Ascending aorta (tissue), 2 donors: ENCODE data around the gene MICB. TPM values are rescaled to one million over a fixed set of nuclear protein-coding genes. Genes with fewer than 3 reads are reported as not detected.

ENCODE experiments used
- DNase-seq, 2 donors: peaks; one replicate each; pipeline ENCODE4 v3.0.0-alpha.2; 2019; ENCODE audit warnings: low spot score in 2 of 2
- H3K27ac ChIP-seq, 2 donors: fragments of 200-600 bp; sonication (generic); one replicate each; pipeline ENCODE4 v1.5.1; 2016 to 2017; ENCODE audit warnings: mild to moderate bottlenecking in 1 of 2
- H3K27me3 ChIP-seq: fragments of 200-600 bp; sonication (generic); one replicate; pipeline ENCODE4 v1.5.1; 2017
- H3K36me3 ChIP-seq, 2 donors: fragments of 200-600 bp; sonication (generic); one replicate each; pipeline ENCODE4 v1.5.1; 2016
- H3K4me1 ChIP-seq, 2 donors: fragments of 200-600 bp; sonication (generic); one replicate each; pipeline ENCODE4 v1.5.1; 2016 to 2017; ENCODE audit warnings: mild to moderate bottlenecking in 1 of 2
- H3K4me3 ChIP-seq, 2 donors: fragments of 200-600 bp; sonication (generic); one replicate each; pipeline ENCODE4 v1.5.1; 2016 to 2017; ENCODE audit warnings: mild to moderate bottlenecking in 1 of 2
- H3K9me3 ChIP-seq, 2 donors: fragments of 200-600 bp; sonication (generic); one replicate each; pipeline ENCODE4 v1.5.1; 2016
- intact Hi-C: fragments of 100-400 bp; cut with DNase I; formaldehyde crosslinking; loops from one replicate; pipeline ENCODE4 v1.15.1; 2023
- total RNA-seq: library from RNA; depleted of rRNA; stranded (reverse); fragments of >200 nt; gene quantifications from one replicate; pipeline ENCODE4 v1.1.0, GENCODE V29; 2016
- TF ChIP-seq, protein P1 (sequence below), 3 experiments: fragments of 200-600 bp in 2 of 3; fragments of 450-650 bp in 1 of 3; sonication (generic) in 2 of 3; IDR thresholded peaks; one replicate each; pipeline ENCODE4 v1.5.1; 2016 to 2019; ENCODE audit warnings: antibody characterized with exemption in 3 of 3, mild to moderate bottlenecking in 1 of 3, moderate library complexity in 1 of 3

Gene MICB
- total RNA-seq, 1 donor from 2014 or later, result 0.11 TPM

DNA sequence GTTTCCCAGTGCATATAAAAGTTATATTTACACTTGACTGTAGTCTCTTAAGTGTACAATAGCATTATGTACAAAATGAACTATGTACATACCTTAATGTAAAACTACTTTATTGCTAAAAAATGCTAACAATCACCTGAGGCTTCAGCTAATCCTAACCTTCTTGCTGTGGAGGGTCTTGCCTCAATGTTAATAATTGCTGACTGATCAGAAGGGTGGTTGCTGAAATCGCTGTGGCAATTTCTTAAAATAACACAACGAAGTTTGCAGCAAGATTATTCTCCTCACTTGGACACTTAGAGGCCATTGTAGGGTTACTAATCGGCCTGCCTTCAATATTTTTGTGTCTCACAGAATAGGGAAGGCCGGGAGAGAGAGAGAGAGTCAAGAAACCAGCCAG lies 24.7 kb upstream of the MICB start:
- H3K27me3 ChIP-seq, result no peaks in the 10 kb centered on the region
- TF ChIP-seq, protein P1, sequence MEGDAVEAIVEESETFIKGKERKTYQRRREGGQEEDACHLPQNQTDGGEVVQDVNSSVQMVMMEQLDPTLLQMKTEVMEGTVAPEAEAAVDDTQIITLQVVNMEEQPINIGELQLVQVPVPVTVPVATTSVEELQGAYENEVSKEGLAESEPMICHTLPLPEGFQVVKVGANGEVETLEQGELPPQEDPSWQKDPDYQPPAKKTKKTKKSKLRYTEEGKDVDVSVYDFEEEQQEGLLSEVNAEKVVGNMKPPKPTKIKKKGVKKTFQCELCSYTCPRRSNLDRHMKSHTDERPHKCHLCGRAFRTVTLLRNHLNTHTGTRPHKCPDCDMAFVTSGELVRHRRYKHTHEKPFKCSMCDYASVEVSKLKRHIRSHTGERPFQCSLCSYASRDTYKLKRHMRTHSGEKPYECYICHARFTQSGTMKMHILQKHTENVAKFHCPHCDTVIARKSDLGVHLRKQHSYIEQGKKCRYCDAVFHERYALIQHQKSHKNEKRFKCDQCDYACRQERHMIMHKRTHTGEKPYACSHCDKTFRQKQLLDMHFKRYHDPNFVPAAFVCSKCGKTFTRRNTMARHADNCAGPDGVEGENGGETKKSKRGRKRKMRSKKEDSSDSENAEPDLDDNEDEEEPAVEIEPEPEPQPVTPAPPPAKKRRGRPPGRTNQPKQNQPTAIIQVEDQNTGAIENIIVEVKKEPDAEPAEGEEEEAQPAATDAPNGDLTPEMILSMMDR (IDR thresholded peaks at IDR 0.05), result no peak
- no peak for DNase-seq
- no peak overlapping the region for H3K4me3 ChIP-seq
- peaks cover 0 to 2% of the 10 kb centered on the region in 2 donors for H3K4me1 ChIP-seq
- H3K27ac ChIP-seq, result no peak overlapping the region
- H3K9me3 ChIP-seq, result no peaks in the 10 kb centered on the region
- intact Hi-C loops, result no loop called here
- H3K36me3 ChIP-seq, result no peaks in the 10 kb centered on the region

DNA sequence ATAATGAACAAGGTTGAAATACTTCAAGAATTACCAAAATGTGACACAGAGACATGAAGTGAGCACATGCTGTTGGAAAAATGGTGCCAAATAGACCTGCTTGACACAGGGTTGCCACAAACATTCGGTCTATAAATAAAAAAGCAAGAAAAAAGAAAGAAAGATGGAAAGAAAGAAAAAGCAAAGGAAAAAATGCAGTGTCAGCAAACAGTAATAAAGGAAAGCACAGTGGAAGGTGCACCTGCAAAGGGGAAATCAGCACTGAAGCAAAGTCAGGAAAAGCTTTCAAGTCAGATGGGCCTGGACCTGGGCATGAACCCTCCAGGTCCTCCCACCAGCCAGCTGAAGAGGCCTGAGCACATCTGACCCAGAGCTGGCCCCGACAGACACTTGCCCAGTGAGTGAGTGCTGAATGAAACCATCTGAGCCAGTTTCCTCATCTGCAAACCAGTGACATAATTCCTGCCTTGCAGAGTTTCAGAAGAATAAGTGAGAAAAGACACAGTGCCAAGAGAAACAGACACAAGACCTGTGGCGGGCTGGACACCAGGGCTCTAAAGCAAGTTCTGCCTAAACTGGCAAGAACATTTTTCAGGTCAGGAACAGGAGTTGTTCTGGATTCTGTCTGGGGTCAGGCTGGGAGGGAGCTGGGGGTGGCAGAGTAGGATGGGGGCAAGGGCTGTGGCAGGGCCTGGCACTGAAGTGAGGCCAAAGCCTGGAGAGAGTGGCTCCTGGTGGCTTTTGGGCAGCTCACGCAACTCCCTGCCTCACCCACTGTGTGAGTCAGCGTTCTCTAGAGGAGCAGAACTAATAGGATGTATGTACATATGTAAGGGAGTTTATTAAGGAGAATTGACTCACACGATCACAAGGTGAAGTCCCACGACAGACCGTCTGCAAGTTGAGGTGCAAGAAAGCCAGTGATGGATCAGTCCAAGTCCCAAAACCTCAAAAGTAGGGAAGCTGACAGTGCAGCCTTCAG lies 23.9 kb upstream of the MICB start:
- TF ChIP-seq, protein P1 (IDR thresholded peaks at IDR 0.05), result no peak
- no peaks in the 10 kb centered on the region for H3K27me3 ChIP-seq
- no peak overlapping the region for H3K4me3 ChIP-seq
- H3K9me3 ChIP-seq, result no peaks in the 10 kb centered on the region
- H3K4me1 ChIP-seq, result peaks cover 0 to 2% of the 10 kb centered on the region in 2 donors
- peak in 1 of 2 donors; percentile 50 for DNase-seq
- intact Hi-C loops, result no loop called here
- H3K27ac ChIP-seq, result no peak overlapping the region
- H3K36me3 ChIP-seq, result no peaks in the 10 kb centered on the region

GRCh38 chr6:31474871-31475286 lies 23.1 kb upstream of the MICB start:
- H3K27ac ChIP-seq, result no peak overlapping the region
- H3K4me1 ChIP-seq, result peaks cover 0 to 2% of the 10 kb centered on the region in 2 donors
- TF ChIP-seq, protein P1 (IDR thresholded peaks at IDR 0.05), result peak in 1 of 3 experiments; percentile 14
- H3K27me3 ChIP-seq, result no peaks in the 10 kb centered on the region
- intact Hi-C loops, result no loop called here
- H3K4me3 ChIP-seq, result no peak overlapping the region
- DNase-seq, result peak in 1 of 2 donors; percentile 58
- H3K36me3 ChIP-seq, result no peaks in the 10 kb centered on the region
- no peaks in the 10 kb centered on the region for H3K9me3 ChIP-seq

DNA sequence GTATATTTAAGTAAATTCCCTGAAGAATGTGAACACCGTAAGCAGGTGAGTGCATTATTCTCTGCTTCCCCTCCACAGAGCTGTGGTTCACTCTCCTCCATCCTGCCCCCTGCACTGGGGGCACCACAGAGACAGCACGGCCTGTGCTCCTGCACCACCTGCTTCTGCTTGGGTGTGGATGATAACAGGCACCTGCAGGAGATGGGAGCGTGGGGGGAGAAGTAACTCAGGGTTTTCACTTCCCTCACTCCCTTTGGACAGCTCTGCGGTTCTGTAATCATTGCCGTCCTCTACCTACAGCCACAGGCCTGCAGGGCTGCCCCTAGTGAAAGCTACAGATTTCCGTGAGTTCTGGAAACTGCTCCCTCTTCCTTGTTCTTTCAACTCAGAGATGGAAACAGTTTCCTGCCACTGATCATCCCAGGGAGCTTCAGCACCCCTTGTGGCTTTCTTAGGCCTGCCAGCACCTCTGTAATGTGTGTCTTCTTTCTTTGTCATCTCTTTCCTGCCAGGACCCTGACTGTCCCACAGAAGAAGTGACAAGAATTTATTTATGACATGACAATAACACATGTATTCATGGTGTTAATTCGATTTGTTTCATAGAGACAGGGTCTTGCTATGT lies 21.3 kb upstream of the MICB start:
- TF ChIP-seq, protein P1 (IDR thresholded peaks at IDR 0.05), result no peak
- intact Hi-C loops, result no loop called here
- H3K27me3 ChIP-seq, result no peaks in the 10 kb centered on the region
- H3K27ac ChIP-seq, result no peak overlapping the region
- H3K4me3 ChIP-seq, result no peak overlapping the region
- H3K9me3 ChIP-seq, result no peaks in the 10 kb centered on the region
- peaks cover 0 to 2% of the 10 kb centered on the region in 2 donors for H3K4me1 ChIP-seq
- H3K36me3 ChIP-seq, result no peaks in the 10 kb centered on the region
- DNase-seq, result peak in 1 of 2 donors; percentile 40

DNA sequence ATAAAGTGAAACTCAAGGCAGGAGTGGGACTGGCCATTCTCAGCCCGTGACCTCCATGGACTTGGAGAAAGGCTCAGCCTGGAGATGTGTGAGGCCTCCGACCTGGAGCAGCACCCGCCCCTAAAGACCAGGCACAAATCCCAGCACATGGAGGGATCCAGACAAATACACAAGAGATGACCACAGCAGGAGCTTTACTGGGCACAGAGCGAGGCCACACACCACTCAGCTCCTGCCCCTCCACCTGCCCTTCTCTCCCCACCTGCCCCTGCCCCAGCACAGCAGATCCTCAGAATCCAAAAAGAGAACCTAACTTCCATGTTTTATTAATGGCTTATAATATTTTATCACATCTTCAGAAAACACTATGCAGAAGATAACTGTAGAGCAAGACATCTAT lies 20.4 kb upstream of the MICB start:
- TF ChIP-seq, protein P1 (IDR thresholded peaks at IDR 0.05), result no peak
- Histone ChIP-seq H3K27ac (no peak overlapping the region), H3K36me3 (no peaks in the 10 kb centered on the region), H3K9me3 (no peaks in the 10 kb centered on the region), H3K27me3 (no peaks in the 10 kb centered on the region), H3K4me3 (no peak overlapping the region), H3K4me1 (peaks cover 0 to 2% of the 10 kb centered on the region in 2 donors)
- no peak for DNase-seq
- intact Hi-C loops, result no loop called here
